ENCODE data around the gene PAQR9. TPM values are rescaled to one million over a fixed set of nuclear protein-coding genes. Genes with fewer than 3 reads are reported as not detected.

The PAQR9 gene
- total RNA-seq, 6 donors from 2014 or later, result not detected

DNA sequence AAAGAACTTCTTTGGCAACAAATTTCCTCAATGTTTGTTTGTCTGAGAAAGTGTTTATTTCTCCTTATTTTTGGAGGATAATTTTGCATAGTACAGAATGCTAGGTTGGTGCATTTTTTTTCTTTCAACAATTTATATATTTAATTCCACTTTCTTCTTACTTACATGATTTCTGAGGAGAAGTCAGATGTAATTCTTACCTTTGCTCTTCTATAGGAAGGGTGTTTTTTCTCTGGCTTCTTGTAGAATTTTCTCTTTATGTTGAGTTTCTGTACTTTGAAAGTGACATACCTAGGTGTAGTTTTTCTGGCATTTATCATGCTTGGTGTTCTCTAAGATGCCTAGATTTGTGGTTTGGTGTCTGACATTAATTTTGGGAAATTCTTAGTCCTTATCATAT is 39.8 kb downstream of the PAQR9 start:
- Histone ChIP-seq H3K27me3 (no peaks in the 10 kb centered on the region), H3K27ac (no peak overlapping the region), H3K36me3 (no peaks in the 10 kb centered on the region), H3K4me3 (no peak overlapping the region), H3K4me1 (no peaks in the 10 kb centered on the region), H3K9me3 (no peaks in the 10 kb centered on the region)
- ATAC-seq (ENCODE audit: low FRiP score in 2 of 2) (no peak), DNase-seq (no peak)
- TF ChIP-seq POLR2A (IDR thresholded peaks at IDR 0.05) (no peak), EP300 (IDR thresholded peaks at IDR 0.05) (no peak), POLR2AphosphoS5 (IDR thresholded peaks at IDR 0.05) (no peak)
- TF ChIP-seq, protein P1, sequence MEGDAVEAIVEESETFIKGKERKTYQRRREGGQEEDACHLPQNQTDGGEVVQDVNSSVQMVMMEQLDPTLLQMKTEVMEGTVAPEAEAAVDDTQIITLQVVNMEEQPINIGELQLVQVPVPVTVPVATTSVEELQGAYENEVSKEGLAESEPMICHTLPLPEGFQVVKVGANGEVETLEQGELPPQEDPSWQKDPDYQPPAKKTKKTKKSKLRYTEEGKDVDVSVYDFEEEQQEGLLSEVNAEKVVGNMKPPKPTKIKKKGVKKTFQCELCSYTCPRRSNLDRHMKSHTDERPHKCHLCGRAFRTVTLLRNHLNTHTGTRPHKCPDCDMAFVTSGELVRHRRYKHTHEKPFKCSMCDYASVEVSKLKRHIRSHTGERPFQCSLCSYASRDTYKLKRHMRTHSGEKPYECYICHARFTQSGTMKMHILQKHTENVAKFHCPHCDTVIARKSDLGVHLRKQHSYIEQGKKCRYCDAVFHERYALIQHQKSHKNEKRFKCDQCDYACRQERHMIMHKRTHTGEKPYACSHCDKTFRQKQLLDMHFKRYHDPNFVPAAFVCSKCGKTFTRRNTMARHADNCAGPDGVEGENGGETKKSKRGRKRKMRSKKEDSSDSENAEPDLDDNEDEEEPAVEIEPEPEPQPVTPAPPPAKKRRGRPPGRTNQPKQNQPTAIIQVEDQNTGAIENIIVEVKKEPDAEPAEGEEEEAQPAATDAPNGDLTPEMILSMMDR (IDR thresholded peaks at IDR 0.05), result no peak

DNA sequence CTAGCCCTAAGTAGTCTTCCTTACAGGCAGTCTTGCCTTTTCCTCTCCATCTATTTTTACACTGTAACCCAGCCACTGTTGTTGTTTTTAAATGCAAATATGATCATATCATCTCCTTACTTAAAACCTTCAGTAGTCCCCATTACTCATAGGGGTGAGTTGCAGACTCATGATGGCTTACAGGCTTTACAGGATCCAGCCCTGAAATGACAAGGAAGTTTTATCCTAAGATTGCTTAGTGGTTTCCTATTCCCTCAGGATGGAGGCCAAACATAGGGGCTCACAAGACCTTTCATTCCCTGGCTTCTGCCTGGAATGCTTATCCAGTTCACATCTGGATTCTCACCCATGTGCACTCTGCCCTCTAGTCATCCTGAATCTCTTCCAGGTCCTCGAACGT is 46.9 kb downstream of the PAQR9 start:
- Histone ChIP-seq H3K9me3 (no peaks in the 10 kb centered on the region), H3K4me3 (no peak overlapping the region), H3K27ac (no peak overlapping the region), H3K27me3 (no peaks in the 10 kb centered on the region), H3K36me3 (no peaks in the 10 kb centered on the region), H3K4me1 (no peaks in the 10 kb centered on the region)
- whole genome bisulfite sequencing, 2 donors, result 66 to 67% methylated on average over 2 of the region's 2 CpGs
- ATAC-seq (ENCODE audit: low FRiP score in 2 of 2) (peak in 1 of 2 donors; percentile 11), DNase-seq (no peak)
- TF ChIP-seq POLR2AphosphoS5 (IDR thresholded peaks at IDR 0.05) (no peak), EP300 (IDR thresholded peaks at IDR 0.05) (no peak), POLR2A (IDR thresholded peaks at IDR 0.05) (no peak)
- TF ChIP-seq, protein P1 (IDR thresholded peaks at IDR 0.05), result no peak

DNA sequence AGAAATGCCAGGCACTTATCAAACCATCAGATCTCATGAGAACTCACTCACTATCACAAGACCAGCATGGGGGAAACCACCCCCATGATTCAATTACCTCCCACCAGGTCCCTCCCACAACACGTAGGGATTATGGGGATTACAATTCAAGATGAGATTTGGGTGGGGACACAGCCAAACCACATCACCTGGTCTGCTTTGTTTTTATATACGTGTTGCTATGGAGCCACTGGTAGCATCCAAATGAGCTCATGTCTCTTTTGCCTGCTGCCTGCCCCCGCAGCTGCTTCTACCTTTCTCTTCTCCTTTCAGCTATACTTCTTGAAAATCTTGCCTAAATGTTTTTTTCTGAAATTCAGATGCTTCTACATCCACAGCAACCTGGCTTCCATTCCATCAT is 47.8 kb downstream of the PAQR9 start:
- ATAC-seq (ENCODE audit: low FRiP score in 2 of 2), result no peak

DNA sequence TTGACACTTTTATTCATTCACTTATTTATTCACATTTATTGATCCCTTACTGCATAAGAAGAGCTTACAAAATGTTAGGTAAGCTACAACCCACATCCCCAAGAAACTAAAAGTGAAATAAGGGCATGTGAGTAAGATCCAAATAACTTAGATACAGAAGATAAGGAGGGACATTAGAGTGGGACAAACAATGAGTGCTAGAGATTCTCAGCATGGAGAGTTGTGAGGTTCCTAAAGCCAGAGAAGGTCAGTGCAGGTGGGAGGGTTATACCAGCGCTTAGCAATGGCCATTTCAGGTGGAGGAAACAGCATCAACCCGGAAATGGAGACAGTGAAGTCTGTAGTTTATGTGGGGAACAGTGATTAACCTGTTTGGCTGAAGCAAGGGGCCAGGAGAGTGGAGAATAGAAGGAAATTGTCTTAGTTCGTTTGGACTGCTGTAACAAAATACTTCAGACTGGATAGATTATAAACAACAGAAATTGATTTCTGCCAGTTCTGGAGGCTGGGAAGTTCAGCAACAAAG is 49.1 kb downstream of the PAQR9 start:
- ATAC-seq (ENCODE audit: low FRiP score in 2 of 2) (no peak), DNase-seq (no peak)
- TF ChIP-seq, protein P1 (IDR thresholded peaks at IDR 0.05), result no peak
- TF ChIP-seq POLR2A (IDR thresholded peaks at IDR 0.05) (no peak), EP300 (IDR thresholded peaks at IDR 0.05) (no peak), POLR2AphosphoS5 (IDR thresholded peaks at IDR 0.05) (no peak)
- Histone ChIP-seq H3K4me1 (no peaks in the 10 kb centered on the region), H3K9me3 (no peaks in the 10 kb centered on the region), H3K4me3 (no peak overlapping the region), H3K27me3 (no peaks in the 10 kb centered on the region), H3K27ac (no peak overlapping the region), H3K36me3 (no peaks in the 10 kb centered on the region)
- WGBS, 2 donors, result 40 to 44% methylated on average over 3 of the region's 3 CpGs

More for the DNA sequence above, 47.8 kb downstream of the PAQR9 start:
- Histone ChIP-seq H3K27me3 (no peaks in the 10 kb centered on the region), H3K4me3 (no peak overlapping the region), H3K36me3 (no peaks in the 10 kb centered on the region), H3K9me3 (no peaks in the 10 kb centered on the region), H3K27ac (no peak overlapping the region), H3K4me1 (no peaks in the 10 kb centered on the region)
- 71 to 84% methylated on average over 3 of the region's 3 CpGs for WGBS, 2 donors
- DNase-seq, result no peak
- TF ChIP-seq POLR2AphosphoS5 (IDR thresholded peaks at IDR 0.05) (no peak), EP300 (IDR thresholded peaks at IDR 0.05) (no peak), POLR2A (IDR thresholded peaks at IDR 0.05) (no peak)
- TF ChIP-seq, protein P1 (IDR thresholded peaks at IDR 0.05), result no peak

DNA sequence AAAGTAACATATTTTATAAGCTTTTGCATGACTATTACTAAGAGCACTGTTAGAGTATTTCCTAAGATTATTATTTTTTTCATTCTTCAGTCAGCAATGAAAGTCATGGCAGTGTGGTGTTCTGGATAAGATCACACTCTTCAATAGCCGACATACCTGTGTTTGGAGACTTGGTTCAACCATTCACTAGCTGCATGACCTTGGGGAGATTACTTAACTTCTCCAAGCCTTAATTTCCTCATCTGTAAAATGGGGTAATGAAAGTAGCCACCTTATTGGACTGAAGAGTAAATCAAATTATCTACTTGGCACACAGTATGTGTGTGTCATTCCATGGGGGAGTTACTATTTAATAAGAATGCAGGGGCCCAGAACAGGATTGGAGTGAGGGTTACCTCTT is 50.0 kb downstream of the PAQR9 start:
- DNase-seq (no peak), ATAC-seq (ENCODE audit: low FRiP score in 2 of 2) (no peak)
- WGBS, 2 donors, result 94% methylated on average over 1 of the region's 1 CpG
- TF ChIP-seq, protein P1 (IDR thresholded peaks at IDR 0.05), result no peak
- TF ChIP-seq POLR2A (IDR thresholded peaks at IDR 0.05) (no peak), POLR2AphosphoS5 (IDR thresholded peaks at IDR 0.05) (no peak), EP300 (IDR thresholded peaks at IDR 0.05) (no peak)
- Histone ChIP-seq H3K36me3 (no peaks in the 10 kb centered on the region), H3K4me1 (no peaks in the 10 kb centered on the region), H3K9me3 (no peaks in the 10 kb centered on the region), H3K27ac (no peak overlapping the region), H3K27me3 (no peaks in the 10 kb centered on the region), H3K4me3 (no peak overlapping the region)

Data from upper lobe of left lung (tissue), 6 donors.